ENCODE data around the gene TSPOAP1. TPM values are rescaled to one million over a fixed set of nuclear protein-coding genes. Genes with fewer than 3 reads are reported as not detected.
A peak's percentile ranks its signal among the peaks of the same experiment; 100 is the strongest.

The TSPOAP1 gene
- total and polyA plus RNA-seq, 8 donors, result 6.5 to 68.8 (median 11.6) TPM; not detected in 1

GRCh38 chr17:58265902-58266875 lies 62.4 kb downstream of the TSPOAP1 start:
- TF ChIP-seq CTCF (IDR thresholded peaks at IDR 0.05) (no peak), POLR2AphosphoS5 (IDR thresholded peaks at IDR 0.05) (no peak), POLR2A (IDR thresholded peaks at IDR 0.05) (no peak), EP300 (IDR thresholded peaks at IDR 0.05) (no peak)
- Histone ChIP-seq H3K9me3 (no peaks in the 10 kb centered on the region), H3K36me3 (no peaks in the 10 kb centered on the region), H3K27me3 (peaks cover 0 to 59% (median 26%) of the 10 kb centered on the region in 3 donors), H3K4me3 (no peak overlapping the region), H3K4me1 (no peaks in the 10 kb centered on the region), H3K27ac (no peak overlapping the region)
- 85 to 97% (median 93%) methylated on average over 7 of the region's 7 CpGs for WGBS, 5 donors
- intact Hi-C loops (cut with DNase I; ENCODE audit: low total_unique reads), result no loop called here
- DNase-seq, result no peak

GRCh38 chr17:58265271-58265670 lies 63.3 kb downstream of the TSPOAP1 start:
- H3K4me3 ChIP-seq, result no peak overlapping the region
- no peaks in the 10 kb centered on the region for H3K36me3 ChIP-seq
- no peak for DNase-seq
- H3K27ac ChIP-seq, result no peak overlapping the region
- peaks cover 0 to 62% (median 26%) of the 10 kb centered on the region in 3 donors for H3K27me3 ChIP-seq
- TF ChIP-seq CTCF (IDR thresholded peaks at IDR 0.05) (no peak), POLR2A (IDR thresholded peaks at IDR 0.05) (no peak), EP300 (IDR thresholded peaks at IDR 0.05) (no peak), POLR2AphosphoS5 (IDR thresholded peaks at IDR 0.05) (no peak)
- H3K4me1 ChIP-seq, result no peaks in the 10 kb centered on the region
- intact Hi-C loops (cut with DNase I; ENCODE audit: low total_unique reads), result no loop called here
- H3K9me3 ChIP-seq, result no peaks in the 10 kb centered on the region
- WGBS, 5 donors, result 69 to 85% (median 79%) methylated on average over 4 of the region's 4 CpGs

- H3K9me3 ChIP-seq, result no peaks in the 10 kb centered on the region
- intact Hi-C loops (cut with DNase I; ENCODE audit: low total_unique reads), result no loop called here
- peaks cover 0 to 66% (median 33%) of the 10 kb centered on the region in 3 donors for H3K27me3 ChIP-seq
- 70 to 82% (median 78%) methylated on average over 6 of the region's 6 CpGs for WGBS, 5 donors
- TF ChIP-seq EP300 (IDR thresholded peaks at IDR 0.05), result no peak
- TF ChIP-seq POLR2AphosphoS5 (IDR thresholded peaks at IDR 0.05), result no peak
- TF ChIP-seq POLR2A (IDR thresholded peaks at IDR 0.05), result no peak
- no peak for TF ChIP-seq CTCF (IDR thresholded peaks at IDR 0.05)
- H3K27ac ChIP-seq, result no peak overlapping the region
- no peaks in the 10 kb centered on the region for H3K36me3 ChIP-seq
- H3K4me1 ChIP-seq, result no peaks in the 10 kb centered on the region
- DNase-seq, result no peak
- H3K4me3 ChIP-seq, result no peak overlapping the region
Observed at GRCh38 chr17:58264407-58265103, 64.0 kb downstream of the TSPOAP1 start.

- intact Hi-C loops (cut with DNase I; ENCODE audit: low total_unique reads), result no loop called here
- no peak for TF ChIP-seq EP300 (IDR thresholded peaks at IDR 0.05)
- TF ChIP-seq POLR2A (IDR thresholded peaks at IDR 0.05), result no peak
- no peak for TF ChIP-seq CTCF (IDR thresholded peaks at IDR 0.05)
- TF ChIP-seq POLR2AphosphoS5 (IDR thresholded peaks at IDR 0.05), result no peak
- H3K36me3 ChIP-seq, result no peaks in the 10 kb centered on the region
- 58 to 81% (median 78%) methylated on average over 1 of the region's 1 CpG for WGBS, 5 donors
- peaks cover 0 to 61% (median 33%) of the 10 kb centered on the region in 3 donors for H3K27me3 ChIP-seq
- H3K4me1 ChIP-seq, result no peaks in the 10 kb centered on the region
- peak in 1 of 2 donors; percentile 47 for DNase-seq
- H3K27ac ChIP-seq, result no peak overlapping the region
- no peaks in the 10 kb centered on the region for H3K9me3 ChIP-seq
- H3K4me3 ChIP-seq, result no peak overlapping the region
Observed at GRCh38 chr17:58263773-58264172, 64.8 kb downstream of the TSPOAP1 start.
